Retinal pigment epithelial cell (primary cell): ENCODE results near the gene GTF3C5.
"Not testable (repeated sequence)": the region's sequence is repeated elsewhere in the genome, so short reads cannot be mapped to it uniquely, and the experiment has no call there.

ENCODE experiments used
- DNase-seq: peaks from one replicate; pipeline ENCODE4 v3.0.0-alpha.2; 2010; ENCODE audit warnings: low read depth
- H3K4me3 ChIP-seq: 2 replicates; pipeline ENCODE4 v1.5.1; 2011; ENCODE audit warnings: mild to moderate bottlenecking, low read length, control low read depth, moderate library complexity
- CTCF ChIP-seq: conservative IDR thresholded peaks from 2 replicates; pipeline ENCODE4 v1.5.1; 2011; ENCODE audit warnings: low read depth, low read length, control low read depth, inconsistent platforms

The GTF3C5 gene

GRCh38 chr9:133066181-133066983, 35.6 kb downstream of the GTF3C5 start:
- H3K4me3 ChIP-seq, result no peak overlapping the region
- no peak for DNase-seq
- TF ChIP-seq CTCF, result no peak

DNA sequence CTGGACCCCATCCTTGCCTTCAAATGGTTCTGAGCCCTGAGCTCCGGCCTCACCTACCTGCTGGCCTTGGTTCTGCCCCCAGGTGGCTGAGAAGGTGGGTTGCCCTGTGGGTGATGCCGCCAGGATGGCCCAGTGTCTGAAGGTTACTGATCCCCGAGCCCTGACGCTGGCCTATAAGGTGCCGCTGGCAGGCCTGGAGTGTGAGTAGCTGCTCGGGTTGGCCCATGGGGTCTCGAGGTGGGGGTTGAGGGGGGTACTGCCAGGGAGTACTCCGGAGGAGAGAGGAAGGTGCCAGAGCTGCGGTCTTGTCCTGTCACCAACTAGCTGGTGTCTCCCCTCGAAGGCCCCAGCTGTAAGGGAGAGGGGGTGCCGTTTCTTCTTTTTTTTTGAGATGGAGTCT, 36.2 kb downstream of the GTF3C5 start:
- no peak for DNase-seq
- no peak overlapping the region for H3K4me3 ChIP-seq
- TF ChIP-seq CTCF, result no peak

DNA sequence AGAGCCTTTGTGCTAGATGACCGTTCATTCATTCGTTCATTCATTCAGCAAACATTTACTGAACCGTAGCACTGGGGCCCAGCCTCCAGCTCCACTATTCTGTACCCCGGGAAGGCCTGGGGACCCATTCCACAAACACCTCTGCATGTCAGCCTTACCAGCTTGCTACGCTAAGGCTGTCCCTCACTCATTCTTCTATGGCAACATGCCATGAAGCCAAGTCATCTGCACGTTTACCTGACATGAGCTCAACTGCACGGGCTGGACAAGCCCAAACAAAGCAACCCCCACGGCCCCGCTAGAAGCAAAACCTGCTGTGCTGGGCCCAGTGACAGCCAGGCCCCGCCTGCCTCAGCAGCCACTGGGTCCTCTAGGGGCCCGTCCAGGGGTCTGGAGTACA, 37.0 kb downstream of the GTF3C5 start:
- no peak for DNase-seq
- H3K4me3 ChIP-seq, result no peak overlapping the region
- no peak for TF ChIP-seq CTCF

GRCh38 chr9:133068431-133068830, 37.6 kb downstream of the GTF3C5 start:
- DNase-seq, H3K4me3 ChIP-seq: not testable (repeated sequence)

- H3K4me3 ChIP-seq, DNase-seq: not testable (repeated sequence)
Measured at GRCh38 chr9:133070500-133070961, 39.7 kb downstream of the GTF3C5 start.

DNA sequence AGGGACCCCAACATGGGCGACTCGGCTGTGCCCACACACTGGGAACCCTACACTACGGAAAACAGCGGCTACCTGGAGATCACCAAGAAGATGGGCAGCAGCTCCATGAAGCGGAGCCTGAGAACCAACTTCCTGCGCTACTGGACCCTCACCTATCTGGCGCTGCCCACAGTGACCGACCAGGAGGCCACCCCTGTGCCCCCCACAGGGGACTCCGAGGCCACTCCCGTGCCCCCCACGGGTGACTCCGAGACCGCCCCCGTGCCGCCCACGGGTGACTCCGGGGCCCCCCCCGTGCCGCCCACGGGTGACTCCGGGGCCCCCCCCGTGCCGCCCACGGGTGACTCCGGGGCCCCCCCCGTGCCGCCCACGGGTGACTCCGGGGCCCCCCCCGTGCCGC, 40.2 kb downstream of the GTF3C5 start:
- not testable (repeated sequence) for DNase-seq, H3K4me3 ChIP-seq

DNA sequence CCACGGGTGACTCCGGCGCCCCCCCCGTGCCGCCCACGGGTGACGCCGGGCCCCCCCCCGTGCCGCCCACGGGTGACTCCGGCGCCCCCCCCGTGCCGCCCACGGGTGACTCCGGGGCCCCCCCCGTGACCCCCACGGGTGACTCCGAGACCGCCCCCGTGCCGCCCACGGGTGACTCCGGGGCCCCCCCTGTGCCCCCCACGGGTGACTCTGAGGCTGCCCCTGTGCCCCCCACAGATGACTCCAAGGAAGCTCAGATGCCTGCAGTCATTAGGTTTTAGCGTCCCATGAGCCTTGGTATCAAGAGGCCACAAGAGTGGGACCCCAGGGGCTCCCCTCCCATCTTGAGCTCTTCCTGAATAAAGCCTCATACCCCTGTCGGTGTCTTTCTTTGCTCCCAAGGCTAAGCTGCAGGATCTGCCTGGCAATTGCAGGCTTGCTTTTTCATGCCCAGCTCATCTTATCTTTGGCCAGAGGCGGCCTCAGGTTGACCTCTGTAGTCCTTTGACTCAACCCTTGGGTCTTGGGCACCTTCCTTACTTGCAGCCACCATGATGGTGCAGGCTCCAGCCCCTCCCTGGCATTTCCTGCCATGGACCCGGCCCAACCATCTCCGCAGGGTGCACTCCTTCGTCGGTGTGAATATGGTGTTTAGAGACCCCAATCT, 40.8 kb downstream of the GTF3C5 start:
- no peak for TF ChIP-seq CTCF
- no peak overlapping the region for H3K4me3 ChIP-seq
- no peak for DNase-seq

DNA sequence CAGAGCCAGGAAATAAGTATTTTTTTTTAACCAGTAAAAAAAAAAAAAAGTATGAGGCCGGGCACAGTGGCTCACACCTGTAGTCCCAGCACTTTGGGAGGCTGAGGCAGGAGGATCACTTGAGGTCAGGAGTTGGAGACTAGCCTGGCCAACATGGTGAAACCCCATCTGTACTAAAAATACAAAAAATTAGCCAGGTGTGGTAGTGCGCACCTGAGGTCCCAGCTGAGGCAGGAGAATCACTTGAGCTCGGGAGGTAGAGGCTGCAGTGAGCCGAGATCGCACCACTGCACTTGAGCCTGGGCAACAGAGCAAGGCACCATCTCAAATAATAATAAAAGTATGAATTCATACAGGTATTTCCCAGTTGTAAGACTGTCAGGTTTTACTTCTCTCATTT, 41.4 kb downstream of the GTF3C5 start:
- not testable (repeated sequence) for DNase-seq

More for the DNA sequence above, 41.4 kb downstream of the GTF3C5 start:
- H3K4me3 ChIP-seq, result not testable (repeated sequence)
